CD4-positive, alpha-beta memory T cell (primary cell): ENCODE data around the gene SMYD3. TPM values are rescaled to one million over a fixed set of nuclear protein-coding genes. Genes with fewer than 3 reads are reported as not detected.

Experiments used
- CTCF ChIA-PET: fragments of 350-600 bp; sonication (Branson Sonifier 250); formaldehyde crosslinking; loops from one replicate; lab custom pipeline; 2021; ENCODE audit warnings: inconsistent platforms; ENCODE audit not compliant: partially characterized antibody; lab: Charles Lee
- POLR2A ChIA-PET: fragments of 350-600 bp; sonication (Branson Sonifier 250); formaldehyde crosslinking; loops from one replicate; lab custom pipeline; 2021; ENCODE audit not compliant: partially characterized antibody; lab: Charles Lee
- DNase-seq, 5 donors: peaks; one replicate each; pipeline versions ENCODE4 v3.0.0 to v3.0.0-alpha.2; 2020 to 2022; ENCODE audit warnings: mixed read lengths in 1 of 5
- H3K27ac ChIP-seq: one replicate; pipeline ENCODE4 v1.7.0; 2013; ENCODE audit warnings: low read depth, low read length
- H3K27me3 ChIP-seq: 2 replicates; pipeline ENCODE4 v1.7.0; 2013; ENCODE audit warnings: mild to moderate bottlenecking, low read length, moderate library complexity; ENCODE audit not compliant: insufficient read depth
- H3K36me3 ChIP-seq: 2 replicates; pipeline ENCODE4 v1.7.0; 2013; ENCODE audit warnings: mild to moderate bottlenecking, low read length, moderate library complexity; ENCODE audit not compliant: insufficient read depth
- H3K4me1 ChIP-seq: 2 replicates; pipeline ENCODE4 v1.7.0; 2013; ENCODE audit warnings: mild to moderate bottlenecking, low read length, moderate library complexity; ENCODE audit not compliant: insufficient read depth
- H3K4me3 ChIP-seq, 2 donors: one replicate each; pipeline ENCODE4 v1.7.0; 2013; ENCODE audit warnings: low read length in 2 of 2, mild to moderate bottlenecking in 1 of 2
- H3K9me3 ChIP-seq, 2 donors: one replicate each; pipeline ENCODE4 v1.7.0; 2013; ENCODE audit warnings: low read length in 2 of 2, control low read depth in 1 of 2; ENCODE audit not compliant: control insufficient read depth in 1 of 2
- H3K27ac Mint-ChIP-seq, 7 donors: one replicate each; pipeline ENCODE4 v1.8.0; 2020 to 2021; ENCODE audit warnings: mixed read lengths in 7 of 7, mild to moderate bottlenecking in 6 of 7, inconsistent platforms in 3 of 7, moderate library complexity in 3 of 7
- H3K27me3 Mint-ChIP-seq, 2 donors: one replicate each; pipeline ENCODE4 v1.8.0; 2020 to 2021; ENCODE audit warnings: mixed read lengths in 2 of 2
- H3K36me3 Mint-ChIP-seq, 2 donors: one replicate each; pipeline ENCODE4 v1.8.0; 2020 to 2021; ENCODE audit warnings: mixed read lengths in 2 of 2, inconsistent platforms in 1 of 2, mild to moderate bottlenecking in 1 of 2
- H3K4me1 Mint-ChIP-seq, 4 donors: one replicate each; pipeline ENCODE4 v1.8.0; 2020 to 2021; ENCODE audit warnings: mixed read lengths in 4 of 4, mild to moderate bottlenecking in 1 of 4
- H3K4me3 Mint-ChIP-seq, 8 donors: one replicate each; pipeline ENCODE4 v1.8.0; 2020 to 2021; ENCODE audit warnings: mixed read lengths in 8 of 8, mild to moderate bottlenecking in 7 of 8, moderate library complexity in 6 of 8, inconsistent platforms in 3 of 8
- H3K9me3 Mint-ChIP-seq, 8 donors: one replicate each; pipeline ENCODE4 v1.8.0; 2020 to 2021; ENCODE audit warnings: mixed read lengths in 8 of 8, mild to moderate bottlenecking in 5 of 8, inconsistent platforms in 3 of 8, moderate library complexity in 1 of 8
- intact Hi-C: fragments of 100-400 bp; cut with micrococcal nuclease; formaldehyde crosslinking; loops from one replicate; pipeline ENCODE4 v1.15.1; 2023
- polyA plus RNA-seq, 2 donors: library from polyadenylated mRNA; unstranded; fragments of 300-500 nt; fragmentation: Illumina TruSeq; gene quantifications; one replicate each; pipeline ENCODE4 v1.2.3, GENCODE V29; 2021
- total RNA-seq, 2 experiments: library from RNA; stranded (reverse); gene quantifications; one replicate each; pipeline ENCODE4 v1.2.3, GENCODE V29; 2021

Gene SMYD3
- total and polyA plus RNA-seq, 4 experiments from 2014 or later = 19.5 to 28.9 (median 22.9) TPM

GRCh38 chr1:245923215-245923614, 583.9 kb downstream of the SMYD3 start:
- Mint-ChIP-seq H3K36me3 (peaks cover 21 to 42% of the 10 kb centered on the region in 2 donors), H3K9me3 (peaks cover 0 to 2% (median 0%) of the 10 kb centered on the region in 8 donors), H3K27me3 (no peaks in the 10 kb centered on the region), H3K4me3 (no peak overlapping the region), H3K4me1 (no peaks in the 10 kb centered on the region), H3K27ac (no peak overlapping the region)
- ChIA-PET POLR2A (no interaction called here), CTCF (no interaction called here)
- no peak for DNase-seq
- Histone ChIP-seq H3K27me3 (no peaks in the 10 kb centered on the region), H3K27ac (no peak overlapping the region), H3K36me3 (no peaks in the 10 kb centered on the region), H3K9me3 (no peaks in the 10 kb centered on the region), H3K4me1 (no peaks in the 10 kb centered on the region), H3K4me3 (no peak overlapping the region)
- intact Hi-C loops = no loop called here

DNA sequence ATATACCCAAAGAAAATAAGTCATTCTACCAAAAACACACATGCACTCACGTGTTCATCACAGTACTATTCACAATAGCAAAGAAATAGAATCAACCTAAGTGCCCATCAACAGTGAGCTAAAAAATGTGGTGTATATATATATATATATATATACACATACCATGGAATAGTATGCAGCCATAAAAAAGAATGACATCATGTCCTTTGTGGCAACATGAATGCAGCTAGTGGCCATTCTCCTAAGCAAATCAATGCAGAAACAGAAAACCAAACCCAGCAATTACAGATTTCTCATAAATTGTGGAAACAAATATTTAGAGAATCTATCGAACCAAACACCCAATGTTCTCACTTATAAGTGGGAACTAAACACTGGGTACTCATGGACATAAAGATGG, 585.7 kb downstream of the SMYD3 start:
- H3K36me3 Mint-ChIP-seq = peaks cover 14 to 40% of the 10 kb centered on the region in 2 donors
- H3K9me3 ChIP-seq = no peaks in the 10 kb centered on the region
- no peaks in the 10 kb centered on the region for H3K27me3 Mint-ChIP-seq
- no peaks in the 10 kb centered on the region for H3K4me1 ChIP-seq
- ChIA-PET POLR2A (no interaction called here), CTCF (interaction anchor here (1.5 kb wide), 1 partner anchor 22 kb away, joined by 3 read pairs; no protein-coding TSS in a partner anchor)
- no peaks in the 10 kb centered on the region for H3K27me3 ChIP-seq
- no peaks in the 10 kb centered on the region for H3K4me1 Mint-ChIP-seq
- DNase-seq = no peak
- H3K4me3 ChIP-seq = no peak overlapping the region
- no peak overlapping the region for H3K27ac Mint-ChIP-seq
- peaks cover 0 to 2% (median 0%) of the 10 kb centered on the region in 8 donors for H3K9me3 Mint-ChIP-seq
- H3K4me3 Mint-ChIP-seq = no peak overlapping the region
- intact Hi-C loops = no loop called here
- no peak overlapping the region for H3K27ac ChIP-seq
- no peaks in the 10 kb centered on the region for H3K36me3 ChIP-seq

DNA sequence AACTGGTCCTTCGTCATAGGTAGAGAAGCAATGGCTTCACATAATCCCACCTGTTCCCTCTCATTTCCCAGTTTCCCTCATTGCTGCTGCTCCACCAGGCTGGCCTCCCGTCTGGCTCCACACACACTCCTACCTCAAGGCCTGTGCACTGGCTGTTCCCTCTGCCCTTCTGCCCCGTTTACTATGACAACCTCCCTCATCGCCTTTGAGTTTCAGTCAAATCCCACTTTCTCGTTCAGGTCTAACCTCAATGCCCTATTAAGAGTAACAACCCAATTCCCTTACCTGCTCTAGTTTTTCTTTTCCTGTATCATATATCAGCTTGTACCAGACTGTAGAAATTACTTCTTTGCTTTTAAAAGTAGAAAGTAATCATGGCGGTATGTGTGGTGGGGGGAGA, 589.7 kb downstream of the SMYD3 start:
- H3K36me3 ChIP-seq = no peaks in the 10 kb centered on the region
- intact Hi-C loops = no loop called here
- H3K4me3 ChIP-seq = no peak overlapping the region
- Mint-ChIP-seq H3K36me3 (peaks cover 20 to 51% of the 10 kb centered on the region in 2 donors), H3K4me3 (no peak overlapping the region), H3K4me1 (no peaks in the 10 kb centered on the region), H3K27ac (peak overlapping the region in 1 of 7 donors; percentile 24), H3K27me3 (no peaks in the 10 kb centered on the region), H3K9me3 (peaks cover 0 to 10% (median 5%) of the 10 kb centered on the region in 8 donors)
- POLR2A ChIA-PET = no interaction called here
- H3K4me1 ChIP-seq = no peaks in the 10 kb centered on the region
- H3K9me3 ChIP-seq = no peaks in the 10 kb centered on the region
- H3K27ac ChIP-seq = no peak overlapping the region
- no peaks in the 10 kb centered on the region for H3K27me3 ChIP-seq
- DNase-seq = no peak
- CTCF ChIA-PET = no interaction called here

DNA sequence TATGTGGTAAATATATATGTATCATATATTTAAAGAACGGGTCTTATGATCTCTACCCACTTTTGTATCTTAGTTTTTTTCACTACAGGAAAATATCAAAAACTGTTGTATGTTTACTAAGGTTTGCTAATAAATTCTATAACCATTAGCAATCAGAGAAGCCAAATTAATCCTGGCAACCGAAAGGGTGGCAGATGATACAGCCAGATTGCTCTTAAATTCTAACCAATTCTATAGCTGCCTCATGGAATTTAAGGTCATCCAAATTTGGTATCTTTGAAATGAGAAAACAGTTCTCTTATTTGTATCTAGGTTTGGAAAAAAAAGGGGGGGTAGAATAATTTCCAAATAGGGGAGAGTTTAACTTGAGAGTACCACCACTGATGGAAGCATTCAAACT, 591.2 kb downstream of the SMYD3 start:
- ChIA-PET CTCF (no interaction called here), POLR2A (no interaction called here)
- no peak for DNase-seq
- no peak overlapping the region for H3K27ac Mint-ChIP-seq
- no peaks in the 10 kb centered on the region for H3K27me3 Mint-ChIP-seq
- no peaks in the 10 kb centered on the region for H3K9me3 ChIP-seq
- no peak overlapping the region for H3K4me3 Mint-ChIP-seq
- peaks cover 0 to 13% (median 6%) of the 10 kb centered on the region in 8 donors for H3K9me3 Mint-ChIP-seq
- no peak overlapping the region for H3K27ac ChIP-seq
- H3K36me3 ChIP-seq = no peaks in the 10 kb centered on the region
- no peaks in the 10 kb centered on the region for H3K4me1 ChIP-seq
- peaks cover 24 to 59% of the 10 kb centered on the region in 2 donors for H3K36me3 Mint-ChIP-seq
- intact Hi-C loops = no loop called here
- no peak overlapping the region for H3K4me3 ChIP-seq
- H3K27me3 ChIP-seq = no peaks in the 10 kb centered on the region
- no peaks in the 10 kb centered on the region for H3K4me1 Mint-ChIP-seq

DNA sequence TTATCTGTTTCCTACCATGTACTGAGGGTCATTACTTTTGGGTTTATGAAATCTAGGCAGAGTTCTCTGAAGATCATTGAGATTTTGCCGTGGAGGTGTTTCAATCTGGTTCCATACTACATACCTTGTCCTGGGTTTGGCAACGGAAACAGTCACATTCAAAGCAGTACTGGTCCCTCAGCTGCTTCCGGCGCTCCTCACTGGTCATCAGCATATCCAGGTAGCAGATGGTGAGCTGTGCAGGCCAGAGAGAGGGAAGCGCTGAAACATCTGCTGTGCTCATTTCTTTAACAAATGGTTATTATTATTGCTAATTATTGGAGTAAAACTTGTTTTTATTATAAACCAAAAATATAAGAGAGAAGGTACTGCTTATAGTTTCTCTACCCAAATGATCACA, 591.7 kb downstream of the SMYD3 start:
- no peak for DNase-seq
- H3K4me1 Mint-ChIP-seq = no peaks in the 10 kb centered on the region
- peaks cover 24 to 57% of the 10 kb centered on the region in 2 donors for H3K36me3 Mint-ChIP-seq
- no peak overlapping the region for H3K27ac ChIP-seq
- H3K4me3 Mint-ChIP-seq = no peak overlapping the region
- no peaks in the 10 kb centered on the region for H3K36me3 ChIP-seq
- no peaks in the 10 kb centered on the region for H3K9me3 ChIP-seq
- ChIA-PET CTCF (no interaction called here), POLR2A (no interaction called here)
- no peak overlapping the region for H3K4me3 ChIP-seq
- intact Hi-C loops = no loop called here
- H3K27me3 ChIP-seq = no peaks in the 10 kb centered on the region
- no peak overlapping the region for H3K27ac Mint-ChIP-seq
- peaks cover 0 to 13% (median 6%) of the 10 kb centered on the region in 8 donors for H3K9me3 Mint-ChIP-seq
- H3K4me1 ChIP-seq = no peaks in the 10 kb centered on the region
- no peaks in the 10 kb centered on the region for H3K27me3 Mint-ChIP-seq

DNA sequence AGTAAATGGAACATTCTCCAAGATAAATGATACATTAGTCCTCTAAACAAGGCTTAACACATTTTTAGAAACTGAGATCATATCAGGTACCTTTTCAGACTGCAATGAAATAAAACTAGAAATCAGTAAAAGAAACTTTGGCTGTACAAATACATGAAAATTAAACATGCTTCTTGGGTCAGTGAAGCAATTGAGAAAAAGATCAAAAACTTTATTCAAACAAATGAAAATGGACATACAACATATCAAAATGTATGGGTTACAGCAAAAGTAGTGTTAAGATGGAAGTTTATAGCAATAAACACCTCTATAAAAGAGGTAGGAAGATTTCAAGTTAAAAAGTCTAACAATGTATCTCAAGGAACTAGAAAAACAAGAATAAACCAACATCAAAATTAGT, 598.5 kb downstream of the SMYD3 start:
- Histone ChIP-seq H3K36me3 (no peaks in the 10 kb centered on the region), H3K9me3 (no peaks in the 10 kb centered on the region), H3K4me1 (no peaks in the 10 kb centered on the region), H3K27ac (no peak overlapping the region), H3K4me3 (no peak overlapping the region), H3K27me3 (no peaks in the 10 kb centered on the region)
- DNase-seq = no peak
- Mint-ChIP-seq H3K4me1 (no peaks in the 10 kb centered on the region), H3K36me3 (peaks cover 9 to 42% of the 10 kb centered on the region in 2 donors), H3K27ac (no peak overlapping the region), H3K4me3 (no peak overlapping the region), H3K27me3 (no peaks in the 10 kb centered on the region), H3K9me3 (peaks cover 0 to 8% (median 3%) of the 10 kb centered on the region in 8 donors)
- intact Hi-C loops = no loop called here
- POLR2A ChIA-PET = no interaction called here
- CTCF ChIA-PET = no interaction called here

GRCh38 chr1:245906207-245906606, 600.9 kb downstream of the SMYD3 start:
- intact Hi-C loops = no loop called here
- H3K36me3 ChIP-seq = no peaks in the 10 kb centered on the region
- peak overlapping the region in 1 of 7 donors; percentile 31 for H3K27ac Mint-ChIP-seq
- H3K27me3 Mint-ChIP-seq = no peaks in the 10 kb centered on the region
- no peaks in the 10 kb centered on the region for H3K9me3 ChIP-seq
- H3K27ac ChIP-seq = no peak overlapping the region
- CTCF ChIA-PET = no interaction called here
- H3K9me3 Mint-ChIP-seq = peaks cover 0 to 3% (median 2%) of the 10 kb centered on the region in 8 donors
- H3K4me3 ChIP-seq = no peak overlapping the region
- no peaks in the 10 kb centered on the region for H3K4me1 ChIP-seq
- POLR2A ChIA-PET = no interaction called here
- H3K36me3 Mint-ChIP-seq = peaks cover 8 to 32% of the 10 kb centered on the region in 2 donors
- H3K4me3 Mint-ChIP-seq = no peak overlapping the region
- no peak for DNase-seq
- H3K4me1 Mint-ChIP-seq = no peaks in the 10 kb centered on the region
- no peaks in the 10 kb centered on the region for H3K27me3 ChIP-seq

DNA sequence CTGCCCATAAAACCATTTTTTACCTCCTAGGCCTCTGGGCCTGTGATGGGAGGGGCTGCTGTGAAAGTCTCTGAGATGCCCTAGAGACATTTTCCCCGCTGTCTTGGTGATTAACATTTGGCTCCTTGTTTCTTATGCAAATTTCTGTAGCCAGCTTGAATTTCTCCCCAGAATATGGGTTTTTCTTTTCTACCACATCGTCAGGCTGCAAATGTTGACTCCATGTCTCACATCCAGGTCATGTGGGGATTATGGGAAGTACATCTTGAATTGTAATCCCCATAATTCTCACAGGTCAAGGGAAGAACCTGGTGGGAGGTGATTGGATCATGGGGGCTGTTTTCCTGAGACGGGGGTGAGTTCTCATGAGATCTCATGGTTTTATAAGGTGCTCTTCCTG, 603.2 kb downstream of the SMYD3 start:
- no peak for DNase-seq
- Mint-ChIP-seq H3K4me1 (no peaks in the 10 kb centered on the region), H3K27ac (no peak overlapping the region), H3K27me3 (no peaks in the 10 kb centered on the region), H3K4me3 (no peak overlapping the region), H3K9me3 (peaks cover 0 to 3% (median 2%) of the 10 kb centered on the region in 8 donors), H3K36me3 (peaks cover 17 to 46% of the 10 kb centered on the region in 2 donors)
- Histone ChIP-seq H3K36me3 (no peaks in the 10 kb centered on the region), H3K4me3 (no peak overlapping the region), H3K9me3 (no peaks in the 10 kb centered on the region), H3K27me3 (no peaks in the 10 kb centered on the region), H3K27ac (no peak overlapping the region), H3K4me1 (no peaks in the 10 kb centered on the region)
- intact Hi-C loops = no loop called here
- POLR2A ChIA-PET = no interaction called here
- CTCF ChIA-PET = no interaction called here
